SK-N-SH treated with all-trans-retinoic acid at 6 μM for 48 hours (cell line): ENCODE measurements around the gene BDNF.
"Not testable (repeated sequence)": the region's sequence is repeated elsewhere in the genome, so short reads cannot be mapped to it uniquely, and the experiment has no call there.

ENCODE experiments used
- ATAC-seq: fragments of 200-7000 bp; cut with Tn5 transposase; 3 replicates; pipeline ENCODE4 v1.9.1; 2020; ENCODE audit warnings: mild to moderate bottlenecking, moderate library complexity
- BACH2 ChIP-seq: fragments of 250-450 bp; sonication (Bioruptor Pico); IDR thresholded peaks from 2 replicates; pipeline ENCODE4 v1.9.0; 2021; ENCODE audit warnings: mild to moderate bottlenecking, borderline replicate concordance
- CREB5 ChIP-seq: fragments of 250-450 bp; sonication (Bioruptor Pico); IDR thresholded peaks from 2 replicates; pipeline ENCODE4 v1.5.1; 2020; ENCODE audit warnings: low read depth, mild to moderate bottlenecking, moderate library complexity
- CSDC2 ChIP-seq: fragments of 250-450 bp; sonication (Bioruptor Pico); IDR thresholded peaks from 2 replicates; pipeline ENCODE4 v1.5.0; 2020; ENCODE audit warnings: mild to moderate bottlenecking, moderate library complexity
- CSRNP3 ChIP-seq: fragments of 250-450 bp; sonication (Bioruptor Pico); IDR thresholded peaks from 2 replicates; pipeline ENCODE4 v1.5.1; 2021; ENCODE audit warnings: mild to moderate bottlenecking, moderate library complexity
- ESRRG ChIP-seq: fragments of 250-450 bp; sonication (Bioruptor Pico); IDR thresholded peaks from 2 replicates; pipeline ENCODE4 v1.6.1; 2021; ENCODE audit warnings: mild to moderate bottlenecking
- GLIS3 ChIP-seq: fragments of 250-450 bp; sonication (Bioruptor Pico); IDR thresholded peaks from 2 replicates; pipeline ENCODE4 v1.5.0; 2020; ENCODE audit warnings: mild to moderate bottlenecking, moderate library complexity
- ISL1 ChIP-seq: fragments of 250-450 bp; sonication (Bioruptor Pico); IDR thresholded peaks from 2 replicates; pipeline ENCODE4 v2.1.2; 2022; ENCODE audit warnings: mild to moderate bottlenecking, moderate library complexity
- OSR1 ChIP-seq: fragments of 250-450 bp; sonication (Bioruptor Pico); IDR thresholded peaks from 2 replicates; pipeline ENCODE4 v1.8.0; 2022; ENCODE audit warnings: moderate library complexity, mild to moderate bottlenecking, inconsistent platforms
- PATZ1 ChIP-seq: fragments of 250-450 bp; sonication (Bioruptor Pico); IDR thresholded peaks from 2 replicates; pipeline ENCODE4 v1.8.0; 2020; ENCODE audit warnings: mild to moderate bottlenecking, moderate library complexity, borderline replicate concordance
- POU6F1 ChIP-seq: fragments of 250-450 bp; sonication (Bioruptor Pico); IDR thresholded peaks from 2 replicates; pipeline ENCODE4 v1.8.0; 2021; ENCODE audit warnings: low read depth, mild to moderate bottlenecking, moderate library complexity, borderline replicate concordance
- PPARA ChIP-seq: fragments of 250-450 bp; sonication (Bioruptor Pico); IDR thresholded peaks from 2 replicates; pipeline ENCODE4 v1.5.0; 2020; ENCODE audit warnings: mild to moderate bottlenecking, borderline replicate concordance
- RARB ChIP-seq: fragments of 250-450 bp; sonication (Bioruptor Pico); IDR thresholded peaks from 2 replicates; pipeline ENCODE4 v1.8.0; 2021; ENCODE audit warnings: mild to moderate bottlenecking, moderate library complexity
- SNAI2 ChIP-seq: fragments of 250-450 bp; sonication (Bioruptor Pico); IDR thresholded peaks from 2 replicates; pipeline ENCODE4 v1.5.0; 2020; ENCODE audit warnings: mild to moderate bottlenecking, moderate library complexity
- TOX ChIP-seq: fragments of 250-450 bp; sonication (Bioruptor Pico); IDR thresholded peaks from 2 replicates; pipeline ENCODE4 v1.8.0; 2021; ENCODE audit warnings: mild to moderate bottlenecking, moderate library complexity, borderline replicate concordance
- TSHZ2 ChIP-seq: fragments of 250-450 bp; sonication (Bioruptor Pico); IDR thresholded peaks from 2 replicates; pipeline ENCODE4 v1.5.0; 2020; ENCODE audit warnings: mild to moderate bottlenecking, moderate library complexity
- ZC3H10 ChIP-seq: fragments of 250-450 bp; sonication (Bioruptor Pico); IDR thresholded peaks from 2 replicates; pipeline ENCODE4 v1.5.1; 2021; ENCODE audit warnings: mild to moderate bottlenecking, moderate library complexity
- ZFP3 ChIP-seq: fragments of 250-450 bp; sonication (Bioruptor Pico); IDR thresholded peaks from 2 replicates; pipeline ENCODE4 v1.5.0; 2020; ENCODE audit warnings: mild to moderate bottlenecking, moderate library complexity
- ZFP30 ChIP-seq: fragments of 450-650 bp; formaldehyde crosslinking; IDR thresholded peaks from 2 replicates; pipeline ENCODE4 v1.5.0; 2022; ENCODE audit warnings: mild to moderate bottlenecking, moderate library complexity
- ZNF565 ChIP-seq: fragments of 450-650 bp; formaldehyde crosslinking; conservative IDR thresholded peaks from 2 replicates; pipeline ENCODE4 v1.5.0; 2020; ENCODE audit warnings: low read depth, mild to moderate bottlenecking, moderate library complexity
- ZNF8 ChIP-seq: fragments of 450-650 bp; formaldehyde crosslinking; IDR thresholded peaks from 2 replicates; pipeline ENCODE4 v1.5.0; 2020; ENCODE audit warnings: mild to moderate bottlenecking, moderate library complexity

BDNF gene

GRCh38 chr11:27635567-27636037 is 64.7 kb downstream of the BDNF start:
- TF ChIP-seq ISL1 (CRISPR knock-in tag), result no peak
- TF ChIP-seq ZFP30, result no peak
- TF ChIP-seq ZC3H10 (CRISPR knock-in tag), result no peak
- no peak for TF ChIP-seq ZNF8 (CRISPR knock-in tag)
- TF ChIP-seq OSR1, result no peak
- no peak for TF ChIP-seq CREB5 (CRISPR knock-in tag)
- ATAC-seq, result no peak

GRCh38 chr11:27634776-27635175 is 65.5 kb downstream of the BDNF start:
- ATAC-seq, result not testable (repeated sequence)

- ATAC-seq, result not testable (repeated sequence)
Measured at GRCh38 chr11:27634282-27634681, 66.0 kb downstream of the BDNF start.

- not testable (repeated sequence) for ATAC-seq
Measured at GRCh38 chr11:27629023-27629422, 71.2 kb downstream of the BDNF start.

- TF ChIP-seq TOX (CRISPR knock-in tag) (no peak), ESRRG (CRISPR knock-in tag) (no peak), PATZ1 (CRISPR knock-in tag) (no peak), POU6F1 (CRISPR knock-in tag) (no peak), RARB (no peak), ZNF565 (CRISPR knock-in tag) (no peak), GLIS3 (CRISPR knock-in tag) (no peak), TSHZ2 (CRISPR knock-in tag) (no peak), ZNF8 (CRISPR knock-in tag) (no peak), ZC3H10 (CRISPR knock-in tag) (no peak), SNAI2 (no peak), PPARA (CRISPR knock-in tag) (no peak)
Measured at GRCh38 chr11:27627979-27628378, 72.3 kb downstream of the BDNF start.

GRCh38 chr11:27626938-27627586 is 73.2 kb downstream of the BDNF start:
- no peak for ATAC-seq
- TF ChIP-seq BACH2 (CRISPR knock-in tag) (no peak), ISL1 (CRISPR knock-in tag) (no peak), ZFP30 (no peak), TSHZ2 (CRISPR knock-in tag) (no peak), ZC3H10 (CRISPR knock-in tag) (no peak), OSR1 (no peak), ZNF8 (CRISPR knock-in tag) (no peak), ZNF565 (CRISPR knock-in tag) (no peak), CSDC2 (CRISPR knock-in tag) (no peak), CSRNP3 (CRISPR knock-in tag) (no peak), ZFP3 (CRISPR knock-in tag) (no peak), ESRRG (CRISPR knock-in tag) (no peak), PPARA (CRISPR knock-in tag) (no peak)

More at GRCh38 chr11:27627979-27628378, 72.3 kb downstream of the BDNF start:
- no peak for ATAC-seq
